Astrocyte of the hippocampus (primary cell): ENCODE measurements around the gene ZNF613.
"Not testable (repeated sequence)": the region's sequence is repeated elsewhere in the genome, so short reads cannot be mapped to it uniquely, and the experiment has no call there.

Experiments used
- DNase-seq: peaks from one replicate; pipeline ENCODE4 v3.0.0; 2011; ENCODE audit warnings: low read depth, low spot score

Gene ZNF613

DNA sequence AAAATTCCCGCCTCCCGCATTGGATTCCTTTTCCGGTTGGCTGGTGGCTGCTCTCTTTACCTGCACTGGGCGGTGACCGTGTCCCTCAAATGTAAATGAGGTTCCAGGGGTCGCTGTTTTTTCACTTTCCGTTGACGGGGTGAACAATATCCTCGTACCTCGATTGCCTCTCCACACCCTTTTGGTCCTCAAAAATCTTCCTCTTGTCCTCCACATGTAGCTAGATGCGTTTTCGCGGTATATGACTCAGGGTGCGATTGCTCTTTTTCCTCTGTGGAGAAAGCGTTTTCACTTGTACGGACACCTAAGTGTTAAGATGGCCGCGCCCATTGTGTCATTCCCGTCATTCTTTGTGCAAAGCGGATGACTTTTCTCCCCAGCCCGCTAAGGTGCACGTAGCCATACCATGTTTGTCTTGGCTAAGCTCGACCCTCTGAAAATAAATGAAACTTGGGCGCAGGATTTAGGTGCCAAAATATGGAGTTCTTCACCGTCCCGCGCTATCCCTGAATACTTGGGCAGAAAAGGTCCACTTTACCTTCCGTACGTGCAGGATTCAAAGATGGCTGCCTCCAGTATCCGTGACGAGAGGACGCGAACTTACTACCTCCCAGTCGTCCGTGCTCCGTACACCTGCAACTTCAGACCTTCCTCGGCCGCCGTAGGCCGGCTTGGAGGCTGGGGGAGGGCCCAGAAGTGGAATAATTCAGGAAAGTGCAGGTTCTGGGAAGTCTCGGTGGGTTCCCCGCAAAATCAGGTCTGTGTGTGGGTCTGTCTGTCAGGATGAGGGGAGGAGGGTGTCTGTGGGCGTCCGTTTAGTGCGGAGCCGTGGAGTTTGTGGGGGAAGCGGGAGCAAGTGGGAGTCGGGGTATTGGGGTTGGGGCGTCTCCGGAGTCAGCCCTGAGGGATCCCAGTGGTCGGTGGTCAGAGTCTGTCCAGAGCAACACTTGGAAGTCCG is at the start of gene ZNF613:
TSS of gene ZNF613 (plus strand) at position 689 of the 958 bp plus-strand sequence. CDS start 8,749 bp downstream, outside the sequence.
- peak; percentile 96 for DNase-seq

DNA sequence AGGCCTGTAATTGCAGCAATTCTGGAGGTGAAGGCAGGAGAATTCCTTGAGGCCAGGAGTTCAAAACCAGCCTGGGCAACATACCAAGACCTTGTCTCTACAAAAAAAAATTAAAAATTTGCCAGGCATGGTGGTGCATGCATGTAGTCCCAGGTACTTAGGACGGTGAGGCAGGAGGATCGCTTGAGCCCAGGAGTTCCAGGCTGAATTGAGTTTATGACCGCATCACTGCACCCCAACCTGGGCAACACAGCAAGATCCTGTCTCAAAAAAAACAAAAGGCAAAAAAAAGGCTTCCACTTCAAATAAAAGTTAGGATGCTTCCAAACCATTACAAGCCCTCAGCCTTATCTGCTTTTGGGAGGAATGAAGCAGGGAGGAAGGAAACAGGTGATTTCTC is 44.8 kb upstream of the ZNF613 start:
- no peak for DNase-seq

DNA sequence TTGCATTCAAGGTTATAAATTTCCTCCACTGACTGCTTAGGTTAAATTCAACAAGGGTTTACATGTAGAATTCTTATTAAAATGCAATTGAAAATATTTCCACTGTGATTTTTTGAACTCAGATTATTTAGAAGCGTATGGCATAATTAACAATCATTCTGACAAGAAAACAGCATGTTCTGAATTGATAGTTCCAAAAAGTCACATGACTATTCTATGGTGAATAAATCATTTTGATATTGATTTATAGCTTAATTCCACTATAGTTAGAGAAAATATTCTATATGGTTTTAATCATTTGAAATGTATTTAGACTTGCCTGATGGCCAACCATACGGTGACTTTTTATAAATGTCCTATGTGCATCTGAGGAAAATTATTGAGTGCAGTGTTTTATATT is 42.6 kb upstream of the ZNF613 start:
- DNase-seq: no peak

DNA sequence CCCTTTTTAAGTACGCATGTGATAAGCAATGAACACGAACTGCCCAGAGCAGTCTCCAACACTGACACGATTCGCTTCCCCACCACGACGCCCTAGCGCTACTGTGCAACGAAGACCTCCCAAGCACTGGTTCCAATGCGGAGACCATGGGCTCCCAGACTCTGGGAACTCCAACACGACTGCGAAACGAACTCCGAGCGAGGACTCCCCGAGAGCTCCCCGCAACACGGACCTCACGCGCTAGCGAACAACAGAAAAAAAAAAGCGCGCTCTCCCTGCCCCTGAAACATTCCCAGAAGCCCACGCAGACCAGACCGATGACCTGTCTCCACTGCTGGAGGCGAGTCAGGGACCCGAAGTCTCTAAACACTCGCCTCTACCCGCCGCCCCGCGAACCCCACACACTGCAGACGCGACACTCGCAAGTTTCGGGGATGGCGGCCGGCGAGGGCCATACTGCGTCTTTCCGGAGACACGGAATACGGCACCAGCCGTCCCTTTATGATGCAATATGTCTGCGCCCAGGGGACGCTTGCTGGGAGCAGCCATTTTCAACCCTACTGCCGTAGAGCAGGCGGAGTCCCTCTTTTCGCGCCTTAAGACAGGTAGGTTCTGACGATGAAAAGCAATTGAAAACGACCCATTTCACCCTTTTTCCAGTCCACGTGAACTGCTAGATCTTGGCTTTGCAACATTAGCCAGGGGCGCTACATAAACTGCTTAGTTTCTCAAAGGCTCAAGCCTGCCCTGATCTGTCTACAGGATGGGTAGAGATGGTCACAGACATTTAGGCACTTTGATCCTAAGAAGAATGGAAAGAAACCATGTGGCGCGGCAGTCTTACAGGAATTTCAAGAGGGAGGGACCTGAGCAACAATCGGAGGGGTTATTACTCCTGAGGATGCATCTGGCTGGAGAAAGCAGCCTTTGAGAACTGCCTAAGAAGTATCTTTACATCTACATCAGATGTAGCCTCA is 39.5 kb upstream of the ZNF613 start, which contains the start of gene ZNF577:
TSS of gene ZNF577 (minus strand) at position 430 of the 977 bp plus-strand sequence. CDS start 7,569 bp downstream, outside the sequence.
- DNase-seq: peak; percentile 97

DNA sequence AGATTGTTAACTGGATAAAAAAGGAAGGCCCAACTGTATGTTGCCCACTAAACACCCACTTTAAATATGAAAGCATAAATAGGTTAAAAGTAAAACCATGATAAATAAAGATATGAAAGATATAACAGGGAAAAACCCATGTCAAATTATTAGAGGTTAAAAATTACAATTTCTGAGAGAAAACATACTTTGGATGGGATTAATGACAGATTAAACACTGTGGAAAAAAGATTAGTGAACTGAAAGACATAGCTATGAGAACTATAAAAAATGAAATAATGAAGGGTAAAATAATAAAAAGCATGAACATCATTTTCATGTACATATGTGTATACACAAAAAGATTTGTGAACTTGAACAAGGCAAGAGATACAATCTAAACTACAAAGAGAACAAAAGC is 37.3 kb upstream of the ZNF613 start:
- no peak for DNase-seq

DNA sequence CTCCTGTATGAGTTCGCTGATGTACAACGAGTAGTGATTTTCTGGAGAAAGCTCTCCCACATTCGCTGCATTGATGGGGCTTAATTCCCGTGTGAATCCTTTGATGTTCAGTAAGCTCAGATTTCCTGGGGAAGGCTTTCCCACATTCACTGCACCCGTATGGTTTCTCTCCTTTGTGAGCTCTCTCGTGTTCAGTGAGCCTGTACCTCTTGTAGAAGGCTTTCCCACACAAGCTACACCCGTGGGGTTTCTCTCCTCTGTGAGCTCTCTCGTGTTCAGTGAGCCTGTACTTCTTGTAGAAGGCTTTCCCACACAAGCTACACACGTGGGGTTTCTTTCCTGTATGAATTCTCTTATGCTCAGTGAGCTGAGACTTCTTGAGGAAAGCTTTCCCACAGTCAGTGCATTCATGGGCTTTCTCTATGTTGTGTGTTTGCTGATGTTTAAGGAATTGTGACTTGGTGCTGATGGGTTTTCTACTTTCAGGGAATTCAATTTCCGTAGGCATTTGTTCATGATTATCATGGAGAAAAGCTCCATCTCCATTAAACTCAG is 36.0 kb upstream of the ZNF613 start:
- peak; percentile 3 for DNase-seq

DNA sequence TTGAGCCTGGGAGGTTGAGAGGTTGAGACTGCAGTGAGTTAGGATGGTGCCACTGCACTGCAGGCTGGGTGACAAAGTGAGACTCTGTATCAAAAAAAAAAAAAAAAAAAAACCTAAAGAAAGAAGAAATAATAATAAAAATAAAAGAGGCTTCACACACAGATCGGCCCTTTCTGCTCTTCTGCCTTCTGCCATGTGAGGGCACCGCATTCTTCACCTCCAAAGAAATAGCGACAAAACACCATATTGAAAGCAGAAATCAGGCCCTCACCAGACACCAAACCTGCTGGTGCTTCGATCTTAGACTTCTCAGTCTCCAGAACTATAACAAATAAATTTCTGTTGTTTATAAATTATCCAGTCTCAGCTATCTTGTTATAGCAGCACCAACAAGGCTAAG is 25.4 kb upstream of the ZNF613 start:
- DNase-seq: no peak

DNA sequence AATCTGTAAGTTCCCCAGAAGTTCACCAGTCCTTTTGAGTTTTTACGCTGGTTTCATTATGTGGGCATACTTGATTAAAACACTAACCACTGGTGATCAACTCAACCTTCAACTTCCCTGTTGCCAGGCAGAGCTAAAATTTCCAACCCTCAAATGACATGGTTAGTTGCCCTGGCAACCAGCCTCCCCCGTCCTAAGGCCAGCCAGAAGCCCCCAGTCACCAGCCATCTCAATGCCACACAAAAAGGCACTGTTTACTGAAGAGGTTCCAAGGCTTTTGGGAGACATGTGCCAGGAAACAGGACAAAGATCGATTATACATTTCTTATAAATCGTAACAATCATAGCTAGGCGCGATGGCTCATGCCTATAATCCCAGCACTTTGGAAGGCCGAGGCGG is 24.1 kb upstream of the ZNF613 start:
- DNase-seq: no peak

DNA sequence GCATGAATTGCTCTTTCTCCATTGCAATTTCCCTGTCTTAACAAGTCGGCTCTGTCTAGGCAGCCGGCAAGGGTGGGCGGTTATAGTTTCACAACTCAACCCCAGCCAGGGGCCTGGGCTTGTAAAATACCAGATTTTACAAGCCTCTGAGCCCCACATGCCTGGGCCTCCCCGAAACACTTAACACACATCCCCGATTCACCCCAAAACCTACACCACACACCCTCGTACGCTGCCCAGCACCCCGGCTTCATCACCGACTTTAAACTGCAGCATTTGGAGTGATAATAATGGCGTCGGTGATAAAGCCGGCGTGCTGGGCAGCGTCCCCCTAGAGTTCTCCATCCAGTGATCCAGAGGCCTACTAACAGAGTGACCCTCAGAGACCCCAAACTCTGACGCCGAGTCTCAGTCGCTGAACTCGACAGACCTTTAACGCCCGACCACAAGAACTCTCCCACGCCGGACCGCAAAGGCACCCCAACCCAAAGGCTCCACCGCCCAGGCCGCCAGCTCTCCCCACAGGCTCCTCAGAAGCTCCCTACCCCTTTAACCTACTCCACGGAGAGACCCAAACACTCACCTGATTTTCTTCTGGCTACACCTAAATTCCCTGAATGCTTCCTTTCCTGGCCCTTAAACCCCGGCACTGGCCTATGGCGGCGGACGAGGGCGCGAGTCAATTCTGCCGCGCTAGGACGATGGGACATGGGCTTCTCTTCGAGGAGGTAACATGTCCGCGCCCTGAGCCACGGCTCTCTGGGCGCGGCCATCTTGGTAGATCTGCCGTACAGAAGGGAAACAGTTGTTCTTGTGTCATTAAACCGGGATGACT is 22.7 kb upstream of the ZNF613 start, which contains the start of gene ZNF649:
TSS of gene ZNF649 (minus strand) at position 687 of the 835 bp plus-strand sequence. CDS start 4,910 bp downstream, outside the sequence.
- DNase-seq: peak; percentile 93

DNA sequence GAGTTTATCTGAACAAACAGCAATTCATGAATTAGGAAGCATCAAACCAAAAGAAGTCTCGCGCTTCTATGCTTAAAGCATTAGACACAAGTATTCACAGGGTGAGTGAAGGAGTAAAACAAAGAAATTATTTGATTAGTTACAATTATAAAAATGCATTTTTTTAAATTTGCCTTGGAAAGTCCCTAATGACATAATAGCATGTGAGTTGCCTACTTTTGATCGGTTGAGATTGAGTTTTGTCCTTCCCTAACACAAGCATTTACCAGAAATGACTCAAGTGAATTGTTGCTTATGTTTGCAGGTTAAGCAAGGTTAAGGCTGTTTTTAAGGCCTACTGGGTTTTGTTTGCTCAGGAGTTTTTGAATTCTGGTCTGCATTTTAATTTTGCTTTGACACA is 22.1 kb upstream of the ZNF613 start:
- no peak for DNase-seq

DNA sequence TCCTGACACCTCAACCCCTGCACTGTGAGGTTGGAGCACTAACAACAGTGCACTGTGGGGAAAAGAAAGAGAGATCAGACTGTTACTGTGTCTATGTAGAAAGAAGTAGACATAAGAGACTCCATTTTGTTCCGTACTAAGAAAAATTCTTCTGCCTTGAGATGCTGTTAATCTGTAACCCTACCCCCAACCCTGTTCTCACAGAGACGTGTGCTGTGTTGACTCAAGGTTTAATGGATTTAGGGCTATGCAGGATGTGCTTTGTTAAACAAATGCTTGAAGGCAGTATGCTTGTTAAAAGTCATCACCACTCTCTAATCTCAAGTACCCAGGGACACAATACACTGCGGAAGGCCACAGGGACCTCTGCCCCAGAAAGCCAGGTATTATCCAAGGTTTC is 21.6 kb upstream of the ZNF613 start:
- DNase-seq: not testable (repeated sequence)

DNA sequence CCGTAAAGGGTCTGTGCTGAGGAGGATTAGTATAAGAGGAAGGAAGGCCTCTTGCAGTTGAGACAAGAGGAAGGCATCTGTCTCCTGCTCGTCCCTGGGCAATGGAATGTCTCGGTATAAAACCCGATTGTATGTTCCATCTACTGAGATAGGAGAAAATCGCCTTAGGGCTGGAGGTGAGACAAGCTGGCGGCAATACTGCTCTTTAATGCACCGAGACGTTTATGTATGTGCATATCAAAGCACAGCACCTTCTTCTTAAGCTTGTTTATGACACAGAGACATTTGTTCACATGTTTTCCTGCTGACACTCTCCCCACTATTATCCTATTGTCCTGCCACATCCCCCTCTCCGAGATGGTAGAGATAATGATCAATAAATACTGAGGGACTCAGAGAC is 21.2 kb upstream of the ZNF613 start:
- not testable (repeated sequence) for DNase-seq

DNA sequence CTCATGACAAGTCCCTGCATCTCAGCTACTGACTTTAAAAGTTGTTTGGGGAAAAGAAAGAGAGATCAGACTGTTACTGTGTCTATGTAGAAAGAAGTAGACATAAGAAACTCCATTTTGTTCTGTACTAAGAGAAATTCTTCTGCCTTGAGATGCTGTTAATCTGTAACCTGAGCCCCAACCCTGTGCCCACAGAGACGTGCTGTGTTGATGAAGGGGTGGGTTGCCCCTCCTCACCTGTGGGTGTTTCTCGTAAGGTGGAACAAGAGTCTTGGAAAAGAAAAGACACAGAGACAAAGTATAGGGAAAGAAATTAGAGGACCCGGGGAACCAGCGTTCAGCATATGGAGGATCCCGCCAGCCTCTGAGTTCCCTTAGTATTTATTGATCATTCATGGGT is 19.3 kb upstream of the ZNF613 start:
- not testable (repeated sequence) for DNase-seq

DNA sequence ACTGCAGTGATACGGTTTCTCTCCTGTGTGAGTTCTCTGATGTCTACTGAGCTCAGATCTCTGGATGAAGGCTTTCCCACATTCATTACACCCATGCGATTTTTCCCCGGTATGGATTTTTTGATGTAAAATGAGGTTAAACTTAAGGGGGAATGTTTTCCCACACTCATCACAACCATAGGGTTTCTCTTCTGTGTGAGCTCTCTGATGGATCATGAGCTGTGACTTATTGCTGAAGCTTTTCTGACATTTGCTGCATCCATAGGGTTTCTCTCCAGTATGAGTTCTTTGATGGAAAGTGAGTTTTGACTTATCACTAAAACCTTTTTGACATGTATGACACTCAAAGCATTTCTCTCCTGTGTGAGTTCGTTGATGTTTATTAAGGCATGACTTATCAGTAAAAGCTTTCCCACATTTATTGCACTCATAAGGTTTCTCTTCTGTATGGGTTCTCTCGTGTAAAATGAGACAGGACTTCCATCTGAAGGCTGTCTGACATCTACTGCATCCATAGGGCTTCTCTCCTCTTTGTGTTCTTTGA is 11.9 kb upstream of the ZNF613 start:
- no peak for DNase-seq

DNA sequence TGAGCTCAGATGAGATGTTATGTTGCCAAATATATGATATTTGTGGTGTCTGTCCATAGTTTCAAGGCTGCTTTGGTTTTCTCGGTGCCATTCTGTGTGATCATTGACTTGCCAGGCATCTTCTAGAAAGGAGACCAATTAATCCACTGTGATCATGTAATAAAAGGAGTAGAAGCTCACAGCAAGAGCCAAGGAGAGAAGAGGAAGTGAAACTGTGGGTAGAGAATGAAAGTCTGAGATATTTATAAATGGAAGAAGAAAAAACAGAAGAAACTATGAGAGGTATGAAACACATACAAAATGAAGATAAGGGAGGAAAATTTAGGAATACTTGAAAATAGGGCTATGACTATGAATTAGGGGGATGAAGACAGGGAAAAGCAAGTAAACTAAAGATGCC is 11.1 kb upstream of the ZNF613 start:
- DNase-seq: no peak

DNA sequence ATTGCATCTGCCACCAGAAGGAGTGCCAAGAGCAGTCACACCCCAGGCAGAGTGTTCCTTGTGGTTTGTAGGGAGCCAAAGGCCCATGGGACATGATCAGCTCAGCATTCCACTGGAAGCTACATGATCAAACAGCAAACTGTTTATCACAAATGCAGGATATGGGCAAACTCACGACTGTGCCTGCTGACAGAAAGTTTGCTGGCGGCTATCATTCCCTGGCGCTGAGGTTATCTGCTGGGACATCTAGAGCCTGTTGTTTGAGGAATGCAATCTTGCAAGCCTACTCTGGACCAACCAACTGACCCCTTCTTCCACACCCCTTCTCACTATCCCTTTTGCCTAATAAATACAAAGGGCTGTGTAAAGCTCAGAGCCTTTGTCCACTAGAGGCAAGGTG is 7.7 kb upstream of the ZNF613 start:
- no peak for DNase-seq

DNA sequence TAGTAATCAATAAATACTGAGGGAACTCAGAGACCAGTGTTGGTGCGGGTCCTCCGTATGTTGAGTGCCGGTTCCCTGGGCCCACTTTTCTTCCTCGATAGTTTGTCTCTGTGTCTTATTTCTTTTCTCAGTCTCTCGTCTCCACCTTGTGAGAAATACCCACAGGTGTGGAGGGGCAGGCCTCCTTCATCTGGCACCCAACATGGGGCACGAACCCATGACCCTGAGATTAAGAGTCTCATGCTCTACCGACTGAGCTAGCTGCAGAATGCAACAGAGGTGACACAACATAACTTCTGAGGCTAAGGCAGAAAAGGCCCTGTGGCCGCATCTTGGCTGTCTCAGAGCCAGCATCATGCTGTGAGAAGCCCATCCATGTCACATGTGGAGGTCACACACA is 5.3 kb upstream of the ZNF613 start:
- peak; percentile 5 for DNase-seq

DNA sequence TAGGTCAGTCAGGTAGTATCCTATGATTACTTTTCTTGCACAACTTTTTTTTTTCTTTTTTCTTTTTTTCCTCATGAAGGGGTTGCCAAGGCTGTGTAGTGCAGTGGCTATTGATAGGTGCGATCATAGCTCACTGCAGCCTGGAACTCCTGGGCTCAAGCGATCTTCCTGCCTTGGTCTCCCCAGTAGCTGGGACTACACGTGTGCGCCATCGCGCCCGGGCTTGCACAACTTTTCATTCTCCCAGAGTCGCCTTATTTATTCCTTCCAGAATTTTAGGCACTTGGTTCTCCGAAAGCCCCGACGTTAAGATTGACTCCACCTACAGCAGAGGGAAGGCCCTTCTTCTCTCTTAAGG is 867 bp upstream of the ZNF613 start:
- DNase-seq: no peak

DNA sequence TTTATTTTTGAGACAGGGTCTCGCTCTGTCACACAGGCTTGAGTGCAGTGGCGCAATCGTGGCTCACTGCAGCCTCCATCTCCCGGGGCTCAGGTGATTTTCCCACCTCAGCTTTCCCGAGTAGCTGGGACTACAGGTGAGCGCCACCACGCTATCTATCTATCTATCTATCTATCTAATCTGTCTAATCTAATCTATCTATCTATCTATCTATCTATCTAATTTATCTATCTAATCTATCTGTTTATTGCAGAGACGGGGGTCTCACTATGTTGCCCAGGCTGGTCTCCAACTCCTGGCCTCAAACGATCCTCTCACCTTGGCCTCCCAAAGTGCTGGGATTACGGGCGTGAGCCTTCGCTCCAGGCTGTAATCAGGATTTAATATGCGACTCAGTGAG is 587 bp downstream of the ZNF613 start:
- no peak for DNase-seq

DNA sequence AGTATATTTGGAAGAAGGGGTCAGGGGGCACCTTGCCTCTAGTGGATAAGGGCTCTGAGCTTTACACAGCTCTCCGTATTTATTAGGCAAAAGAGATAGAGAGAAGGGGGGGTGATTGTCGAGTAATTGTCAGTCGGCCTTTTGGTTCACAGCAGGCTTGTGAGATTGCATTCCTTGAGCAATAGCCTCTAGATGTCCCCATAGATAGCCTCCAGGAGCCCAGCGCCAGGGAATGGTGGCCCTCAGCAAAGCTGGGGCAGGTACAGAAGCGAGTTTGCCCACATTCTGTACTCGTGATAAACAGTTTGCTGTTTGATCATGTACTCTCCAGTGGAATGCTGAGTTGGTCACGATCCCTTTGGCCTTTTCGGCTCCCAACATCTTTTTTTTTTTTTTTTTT is 4.6 kb downstream of the ZNF613 start:
- DNase-seq: no peak

DNA sequence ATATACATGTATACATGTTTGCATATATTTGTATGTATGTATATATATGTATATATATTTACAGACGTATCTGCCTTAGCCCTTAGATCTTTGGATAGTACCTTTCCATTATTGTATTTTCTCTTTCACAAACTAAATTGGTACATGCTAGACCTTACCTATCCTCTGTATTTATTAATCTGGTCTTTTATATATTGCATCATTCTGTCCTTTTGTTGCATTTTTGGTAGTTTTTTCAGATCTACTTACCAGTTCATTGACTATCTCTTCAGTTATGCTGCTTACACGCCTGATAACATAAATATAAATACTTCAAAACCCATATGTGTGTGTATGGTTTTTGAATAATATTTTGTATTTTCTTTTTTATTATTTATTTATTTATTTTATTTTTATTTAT is 11.7 kb downstream of the ZNF613 start:
- no peak for DNase-seq
